IPS-NIHi11 (cell line): ENCODE results near the gene PPID.
"Not testable (repeated sequence)": the region's sequence is repeated elsewhere in the genome, so short reads cannot be mapped to it uniquely, and the experiment has no call there.

ENCODE experiments used
- DNase-seq: peaks from one replicate; pipeline ENCODE4 v3.0.0; 2012; ENCODE audit warnings: mixed read lengths, low spot score

PPID gene

GRCh38 chr4:158666892-158667291, 56.3 kb downstream of the PPID start:
- DNase-seq, result no peak

DNA sequence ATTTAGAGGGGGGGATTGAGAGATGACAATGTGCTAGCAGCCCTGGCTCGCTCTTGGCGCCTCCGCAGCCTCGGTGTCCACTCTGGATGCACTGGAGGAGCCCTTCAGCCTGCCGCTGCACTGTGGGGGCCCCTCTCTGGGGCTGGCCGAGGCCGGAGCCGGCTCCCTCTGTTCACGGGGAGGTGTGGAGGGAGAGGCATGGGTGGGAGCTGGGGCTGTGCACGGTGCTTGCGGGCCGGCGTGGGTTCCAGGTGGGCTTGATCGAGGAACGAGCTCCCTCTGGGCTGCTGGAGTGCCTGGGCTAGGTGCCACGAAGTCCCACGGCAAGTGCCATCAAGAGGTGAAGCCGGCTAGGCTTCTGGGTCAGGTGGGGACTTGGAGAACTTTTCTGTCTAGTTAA, 58.4 kb downstream of the PPID start:
- no peak for DNase-seq

DNA sequence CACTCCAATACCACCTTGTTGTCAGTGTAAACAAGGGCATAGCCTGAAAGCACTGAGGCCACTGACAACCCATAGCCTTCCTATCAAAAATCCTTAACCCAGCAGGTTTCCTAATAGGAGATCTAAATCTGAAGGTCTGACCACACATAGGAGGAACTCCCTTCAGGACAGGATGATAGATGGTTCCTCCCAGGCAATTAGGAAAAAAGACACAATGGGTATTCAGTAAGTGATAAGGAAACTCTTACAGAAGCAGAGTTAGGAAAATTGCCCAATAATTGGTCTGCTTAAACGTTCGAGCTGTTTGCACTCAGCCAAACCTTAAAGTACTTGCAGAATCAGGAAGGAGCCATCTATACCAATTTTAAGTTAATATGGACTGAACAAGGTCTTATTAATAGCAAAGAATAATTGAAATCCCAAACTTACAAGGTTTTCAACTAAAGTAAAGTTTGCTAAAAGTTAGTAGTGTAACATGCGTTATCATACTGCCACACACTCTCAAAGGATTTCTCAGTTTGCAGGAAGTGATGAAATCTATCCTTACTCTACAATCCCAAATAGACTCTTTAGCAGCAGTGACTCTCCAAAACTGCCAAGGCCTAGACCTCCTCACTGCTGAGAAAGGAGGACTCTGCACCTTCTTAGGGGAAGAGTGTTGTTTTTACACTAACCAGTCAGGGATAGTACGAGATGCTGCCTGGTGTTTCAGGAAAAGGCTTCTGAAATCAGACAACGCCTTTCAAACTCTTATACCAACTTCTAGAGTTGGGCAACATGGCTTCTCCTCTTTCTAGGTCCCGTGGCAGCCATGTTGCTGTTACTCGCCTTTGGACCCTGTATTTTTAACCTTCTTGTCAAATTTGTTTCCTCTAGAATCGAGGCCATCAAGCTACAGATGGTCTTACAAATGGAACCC, 59.2 kb downstream of the PPID start:
- DNase-seq, result not testable (repeated sequence)

- DNase-seq, result not testable (repeated sequence)
Measured at GRCh38 chr4:158663255-158663654, 59.9 kb downstream of the PPID start.
